ENCODE measurements around the gene HSPA9. TPM values are rescaled to one million over a fixed set of nuclear protein-coding genes. Genes with fewer than 3 reads are reported as not detected.
A peak's percentile ranks its signal among the peaks of the same experiment; 100 is the strongest.

HSPA9 gene
- total and polyA plus RNA-seq, 7 donors = 289 to 718 (median 483) TPM

DNA sequence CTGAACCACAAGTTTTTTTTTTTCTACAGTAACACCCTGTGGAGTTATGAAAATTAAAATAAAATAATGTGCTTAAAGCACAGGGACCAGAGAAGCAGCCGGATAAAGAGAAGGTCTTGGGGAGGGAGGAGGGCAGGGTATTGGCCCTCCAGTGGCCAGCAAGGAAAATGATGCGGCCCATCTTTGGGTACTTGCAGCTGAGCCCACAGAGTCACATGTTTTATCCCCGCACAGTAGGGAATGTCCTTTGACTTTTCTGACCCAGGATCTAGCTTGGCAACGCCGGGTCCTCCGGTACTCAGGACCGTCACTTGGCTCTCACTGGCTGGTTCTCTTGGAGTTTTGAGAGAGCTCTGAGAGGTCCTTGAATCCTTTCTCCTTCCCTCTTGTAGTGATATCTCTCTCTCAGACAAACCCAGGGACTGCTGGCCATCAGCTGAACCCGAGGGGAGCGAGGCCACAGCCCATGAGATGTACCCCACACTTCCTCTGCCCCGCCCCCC is 35.3 kb upstream of the HSPA9 start:
- Histone ChIP-seq H3K9me3 (no peaks in the 10 kb centered on the region), H3K27ac (no peak overlapping the region), H3K36me3 (ENCODE audit: insufficient read depth in 1 of 2, low read depth in 1 of 2) (no peaks in the 10 kb centered on the region), H3K27me3 (ENCODE audit: insufficient read depth in 3 of 3, low read length in 2 of 3) (peaks cover 0 to 2% (median 0%) of the 10 kb centered on the region in 3 donors), H3K4me1 (no peaks in the 10 kb centered on the region), H3K4me3 (no peak overlapping the region)
- 41 to 49% (median 45%) methylated on average over 10 of the region's 10 CpGs for WGBS, 3 donors
- intact Hi-C loops (cut with DNase I) = no loop called here
- peak in 2 of 4 donors; percentile 53 to 54 for ATAC-seq
- TF ChIP-seq, protein P1, sequence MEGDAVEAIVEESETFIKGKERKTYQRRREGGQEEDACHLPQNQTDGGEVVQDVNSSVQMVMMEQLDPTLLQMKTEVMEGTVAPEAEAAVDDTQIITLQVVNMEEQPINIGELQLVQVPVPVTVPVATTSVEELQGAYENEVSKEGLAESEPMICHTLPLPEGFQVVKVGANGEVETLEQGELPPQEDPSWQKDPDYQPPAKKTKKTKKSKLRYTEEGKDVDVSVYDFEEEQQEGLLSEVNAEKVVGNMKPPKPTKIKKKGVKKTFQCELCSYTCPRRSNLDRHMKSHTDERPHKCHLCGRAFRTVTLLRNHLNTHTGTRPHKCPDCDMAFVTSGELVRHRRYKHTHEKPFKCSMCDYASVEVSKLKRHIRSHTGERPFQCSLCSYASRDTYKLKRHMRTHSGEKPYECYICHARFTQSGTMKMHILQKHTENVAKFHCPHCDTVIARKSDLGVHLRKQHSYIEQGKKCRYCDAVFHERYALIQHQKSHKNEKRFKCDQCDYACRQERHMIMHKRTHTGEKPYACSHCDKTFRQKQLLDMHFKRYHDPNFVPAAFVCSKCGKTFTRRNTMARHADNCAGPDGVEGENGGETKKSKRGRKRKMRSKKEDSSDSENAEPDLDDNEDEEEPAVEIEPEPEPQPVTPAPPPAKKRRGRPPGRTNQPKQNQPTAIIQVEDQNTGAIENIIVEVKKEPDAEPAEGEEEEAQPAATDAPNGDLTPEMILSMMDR (IDR thresholded peaks at IDR 0.05) = no peak
- no peak for DNase-seq

DNA sequence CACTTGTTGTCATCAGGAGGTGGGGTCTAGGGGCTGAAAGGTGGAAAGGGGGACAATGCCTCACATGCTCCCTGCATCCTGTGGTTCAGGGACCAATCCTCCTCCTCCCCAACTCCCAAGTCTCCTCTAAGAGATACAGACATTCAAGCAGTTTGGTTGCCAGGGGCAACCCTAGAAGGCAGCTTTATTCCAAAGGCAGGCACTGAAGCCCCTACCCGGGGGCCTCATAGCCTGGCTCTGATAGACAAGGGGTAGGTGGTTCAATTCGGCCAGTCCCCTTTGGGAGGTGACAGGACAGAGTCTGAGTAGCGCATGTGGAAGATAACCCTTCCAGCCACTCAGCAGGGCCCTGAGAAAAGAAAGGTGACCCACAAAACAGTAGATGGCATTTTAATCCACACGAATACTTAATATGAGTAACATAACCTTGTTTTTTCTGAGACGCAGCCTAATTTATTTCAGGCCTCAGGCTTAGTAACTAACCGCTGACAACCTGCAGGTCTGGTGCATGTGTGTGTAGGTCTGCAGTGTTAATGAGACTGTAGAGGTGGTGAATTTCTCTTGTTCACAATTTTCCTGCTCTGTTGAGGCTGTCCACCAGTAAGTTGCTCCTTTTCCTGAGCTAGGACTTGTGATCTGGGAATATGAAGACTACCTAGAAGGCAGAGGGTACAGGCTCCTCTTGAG is 31.3 kb upstream of the HSPA9 start:
- Histone ChIP-seq H3K4me1 (no peaks in the 10 kb centered on the region), H3K27ac (no peak overlapping the region), H3K36me3 (ENCODE audit: insufficient read depth in 1 of 2, low read depth in 1 of 2) (no peaks in the 10 kb centered on the region), H3K9me3 (no peaks in the 10 kb centered on the region), H3K27me3 (ENCODE audit: insufficient read depth in 3 of 3, low read length in 2 of 3) (peaks cover 0 to 2% (median 0%) of the 10 kb centered on the region in 3 donors), H3K4me3 (no peak overlapping the region)
- WGBS, 3 donors = 85 to 87% (median 87%) methylated on average over 6 of the region's 6 CpGs
- TF ChIP-seq, protein P1 (IDR thresholded peaks at IDR 0.05) = no peak
- intact Hi-C loops (cut with DNase I) = no loop called here
- ATAC-seq (no peak), DNase-seq (no peak)

DNA sequence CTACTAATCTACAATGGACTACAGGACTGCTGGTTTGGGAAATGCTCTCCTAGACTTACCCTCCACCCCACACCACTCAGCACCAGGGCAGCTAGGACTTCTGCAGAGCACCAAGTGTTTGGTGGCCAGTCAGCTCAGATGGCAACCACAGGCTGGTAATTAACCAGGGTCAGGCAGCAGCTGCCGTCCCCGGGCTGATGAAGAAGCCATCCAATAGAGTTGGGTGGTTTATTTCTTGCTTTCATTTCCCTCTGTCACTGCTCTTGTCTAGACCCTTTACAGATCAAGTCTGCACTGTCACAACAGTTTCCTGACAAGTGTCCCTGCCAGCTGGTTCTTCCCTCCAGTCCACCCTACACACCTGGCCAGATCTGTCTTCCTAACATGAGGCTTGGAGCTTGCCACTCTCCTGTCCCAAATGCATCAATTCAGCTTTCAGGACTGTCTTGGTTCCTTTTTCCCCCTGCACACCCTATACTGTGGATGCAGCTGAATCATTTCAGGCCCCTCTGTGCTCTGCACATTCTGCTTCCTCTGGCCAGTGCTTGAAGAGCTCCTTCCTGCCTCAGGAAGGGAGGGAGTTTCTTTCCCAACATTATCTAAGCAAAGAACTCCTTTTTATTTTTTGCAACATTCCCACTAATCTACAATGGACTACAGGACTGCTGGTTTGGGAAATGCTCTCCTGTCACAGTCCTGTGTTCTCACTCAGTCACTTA is 30.2 kb upstream of the HSPA9 start:
- Histone ChIP-seq H3K4me3 (no peak overlapping the region), H3K4me1 (no peaks in the 10 kb centered on the region), H3K27ac (no peak overlapping the region), H3K36me3 (ENCODE audit: insufficient read depth in 1 of 2, low read depth in 1 of 2) (no peaks in the 10 kb centered on the region), H3K9me3 (no peaks in the 10 kb centered on the region), H3K27me3 (ENCODE audit: insufficient read depth in 3 of 3, low read length in 2 of 3) (peaks cover 0 to 2% (median 0%) of the 10 kb centered on the region in 3 donors)
- ATAC-seq (no peak), DNase-seq (no peak)
- TF ChIP-seq, protein P1 (IDR thresholded peaks at IDR 0.05) = no peak
- intact Hi-C loops (cut with DNase I) = no loop called here
- 28 to 40% (median 34%) methylated on average over 2 of the region's 2 CpGs for WGBS, 3 donors

DNA sequence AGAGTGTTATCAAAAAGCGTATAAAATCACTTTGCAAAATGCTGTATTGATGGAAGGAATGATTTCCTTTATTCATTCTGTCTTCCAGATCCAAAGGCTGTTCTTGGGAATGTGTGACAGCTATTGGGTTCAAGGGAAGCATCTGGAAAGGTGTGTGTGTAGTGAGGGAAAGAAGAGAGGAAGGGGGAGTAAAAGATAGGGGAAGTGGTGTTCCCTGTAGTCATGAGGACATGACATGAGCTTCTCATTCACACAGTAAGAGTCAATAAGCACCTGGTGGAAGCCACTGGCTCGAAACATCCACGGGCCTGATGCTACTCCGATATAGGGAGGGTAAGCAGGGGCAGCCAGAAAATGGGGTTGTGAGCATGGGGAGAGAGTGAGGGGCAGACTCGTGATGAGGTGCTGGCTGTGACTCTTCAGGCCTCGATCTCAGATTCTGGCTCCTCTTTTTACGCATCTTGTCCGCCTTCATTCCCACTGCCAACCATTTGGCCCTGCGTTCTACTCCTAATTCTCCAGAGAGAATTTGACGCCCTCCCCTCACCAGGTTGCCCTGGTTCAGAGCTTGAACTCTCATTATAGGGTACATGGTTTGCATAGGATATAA is 29.1 kb upstream of the HSPA9 start:
- 91 to 92% (median 91%) methylated on average over 10 of the region's 10 CpGs for WGBS, 3 donors
- H3K9me3 ChIP-seq = no peaks in the 10 kb centered on the region
- DNase-seq = no peak
- no peak for ATAC-seq
- no peak overlapping the region for H3K4me3 ChIP-seq
- TF ChIP-seq, protein P1 (IDR thresholded peaks at IDR 0.05) = no peak
- peaks cover 0 to under 1% (median 0%) of the 10 kb centered on the region in 3 donors for H3K27me3 ChIP-seq (ENCODE audit: insufficient read depth in 3 of 3, low read length in 2 of 3)
- no peaks in the 10 kb centered on the region for H3K36me3 ChIP-seq (ENCODE audit: insufficient read depth in 1 of 2, low read depth in 1 of 2)
- intact Hi-C loops (cut with DNase I) = no loop called here
- no peaks in the 10 kb centered on the region for H3K4me1 ChIP-seq
- H3K27ac ChIP-seq = no peak overlapping the region
